Osteoblast (primary cell): ENCODE results near the gene AGBL4. TPM values are rescaled to one million over a fixed set of nuclear protein-coding genes. Genes with fewer than 3 reads are reported as not detected.
"Not testable (repeated sequence)": the region's sequence is repeated elsewhere in the genome, so short reads cannot be mapped to it uniquely, and the experiment has no call there.

Source experiments
- DNase-seq: peaks from one replicate; pipeline ENCODE4 v3.0.0; 2011; ENCODE audit warnings: low spot score, mixed read lengths; ENCODE audit not compliant: insufficient read length; ENCODE audit errors: missing footprints
- H2AFZ ChIP-seq: 2 replicates; pipeline ENCODE4 v1.6.0; 2011; ENCODE audit warnings: mild to moderate bottlenecking, low read length
- H3K27ac ChIP-seq: 2 replicates; pipeline ENCODE4 v1.5.1; 2011; ENCODE audit warnings: mild to moderate bottlenecking, low read depth, low read length, moderate library complexity
- H3K27me3 ChIP-seq: 2 replicates; pipeline ENCODE4 v1.6.0; 2012; ENCODE audit warnings: mild to moderate bottlenecking, control low read depth, inconsistent platforms, low read length, moderate library complexity; ENCODE audit not compliant: insufficient read depth
- H3K36me3 ChIP-seq: 2 replicates; pipeline ENCODE4 v1.5.1; 2011; ENCODE audit warnings: mild to moderate bottlenecking, low read length, control low read depth, moderate library complexity; ENCODE audit not compliant: insufficient read depth
- H3K4me1 ChIP-seq: 2 replicates; pipeline ENCODE4 v1.5.1; 2011; ENCODE audit warnings: mild to moderate bottlenecking, low read length, control low read depth, moderate library complexity; ENCODE audit not compliant: insufficient read depth
- H3K4me2 ChIP-seq: 2 replicates; pipeline ENCODE4 v1.6.0; 2011; ENCODE audit warnings: mild to moderate bottlenecking, low read length; ENCODE audit not compliant: insufficient read depth
- H3K4me3 ChIP-seq: fragments of 200-600 bp; sonication (generic); 3 replicates; pipeline ENCODE4 v1.5.1; 2012; ENCODE audit warnings: mild to moderate bottlenecking, low read length, inconsistent platforms; ENCODE audit not compliant: insufficient read depth
- H3K79me2 ChIP-seq: 2 replicates; pipeline ENCODE4 v1.6.0; 2012; ENCODE audit warnings: mild to moderate bottlenecking, low read length, control low read depth, inconsistent platforms; ENCODE audit not compliant: insufficient read depth
- H3K9me3 ChIP-seq: 2 replicates; pipeline ENCODE4 v1.5.1; 2011; ENCODE audit warnings: low read depth, low read length, control low read depth
- H4K20me1 ChIP-seq: 2 replicates; pipeline ENCODE4 v1.6.0; 2012; ENCODE audit warnings: mild to moderate bottlenecking, low read length, control low read depth; ENCODE audit not compliant: insufficient read depth
- total RNA-seq: library from RNA; depleted of rRNA; stranded (reverse); fragments of >200 nt; gene quantifications from 2 replicates; pipeline ENCODE4 v1.2.3, GENCODE V29; 2012
- TF ChIP-seq, protein P1 (sequence below): IDR thresholded peaks from 2 replicates; pipeline ENCODE4 v1.5.1; 2011; ENCODE audit warnings: mild to moderate bottlenecking, low read depth, low read length, moderate library complexity; ENCODE audit errors: extremely low read depth

Gene AGBL4
- total RNA-seq, 1 donor: not detected

DNA sequence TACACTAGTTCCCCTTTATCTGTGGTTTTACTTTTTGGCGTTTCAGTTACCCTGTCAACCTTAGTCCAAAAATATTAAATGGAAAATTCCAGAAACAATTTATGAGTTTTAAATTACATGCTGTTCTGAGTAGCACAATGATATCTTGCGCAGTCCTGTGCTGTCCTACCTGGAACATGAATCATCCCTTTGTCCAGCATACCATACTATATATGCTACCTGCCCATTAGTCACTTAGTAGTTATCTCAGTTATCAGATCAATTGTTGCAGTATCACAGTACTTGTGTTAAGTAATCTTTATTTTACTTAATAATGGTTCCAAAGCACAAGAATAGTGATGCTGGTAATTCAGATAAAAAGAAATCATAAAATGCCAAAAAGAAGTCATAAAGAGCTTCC, 52.7 kb downstream of the AGBL4 start:
- Histone ChIP-seq H3K27me3 (no peaks in the 10 kb centered on the region), H4K20me1 (no peaks in the 10 kb centered on the region), H2AFZ (no peak overlapping the region), H3K36me3 (no peaks in the 10 kb centered on the region), H3K4me2 (no peak overlapping the region), H3K27ac (no peak overlapping the region), H3K9me3 (no peaks in the 10 kb centered on the region), H3K79me2 (no peaks in the 10 kb centered on the region), H3K4me1 (no peaks in the 10 kb centered on the region), H3K4me3 (no peak overlapping the region)
- DNase-seq: no peak
- TF ChIP-seq, protein P1, sequence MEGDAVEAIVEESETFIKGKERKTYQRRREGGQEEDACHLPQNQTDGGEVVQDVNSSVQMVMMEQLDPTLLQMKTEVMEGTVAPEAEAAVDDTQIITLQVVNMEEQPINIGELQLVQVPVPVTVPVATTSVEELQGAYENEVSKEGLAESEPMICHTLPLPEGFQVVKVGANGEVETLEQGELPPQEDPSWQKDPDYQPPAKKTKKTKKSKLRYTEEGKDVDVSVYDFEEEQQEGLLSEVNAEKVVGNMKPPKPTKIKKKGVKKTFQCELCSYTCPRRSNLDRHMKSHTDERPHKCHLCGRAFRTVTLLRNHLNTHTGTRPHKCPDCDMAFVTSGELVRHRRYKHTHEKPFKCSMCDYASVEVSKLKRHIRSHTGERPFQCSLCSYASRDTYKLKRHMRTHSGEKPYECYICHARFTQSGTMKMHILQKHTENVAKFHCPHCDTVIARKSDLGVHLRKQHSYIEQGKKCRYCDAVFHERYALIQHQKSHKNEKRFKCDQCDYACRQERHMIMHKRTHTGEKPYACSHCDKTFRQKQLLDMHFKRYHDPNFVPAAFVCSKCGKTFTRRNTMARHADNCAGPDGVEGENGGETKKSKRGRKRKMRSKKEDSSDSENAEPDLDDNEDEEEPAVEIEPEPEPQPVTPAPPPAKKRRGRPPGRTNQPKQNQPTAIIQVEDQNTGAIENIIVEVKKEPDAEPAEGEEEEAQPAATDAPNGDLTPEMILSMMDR: no peak

DNA sequence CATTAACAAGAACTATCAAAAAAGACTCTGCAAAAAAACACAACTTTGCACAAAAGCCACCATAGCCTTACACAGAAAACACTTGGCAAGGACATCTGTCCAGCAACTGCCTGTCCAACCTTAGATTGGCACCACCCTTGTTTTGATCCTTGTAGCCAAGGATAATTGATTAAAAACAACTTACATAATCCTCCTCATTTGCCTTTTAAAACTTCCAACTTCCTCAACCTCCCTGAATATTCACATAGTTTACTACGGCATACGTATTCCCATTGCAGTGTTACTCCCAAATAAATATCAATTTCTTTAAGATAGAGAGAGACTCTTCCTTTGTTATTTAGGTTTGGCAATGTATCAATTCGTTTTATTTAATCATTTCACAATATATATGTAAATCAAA, 72.4 kb downstream of the AGBL4 start:
- Histone ChIP-seq H4K20me1 (no peaks in the 10 kb centered on the region), H3K36me3 (no peaks in the 10 kb centered on the region), H3K4me1 (no peaks in the 10 kb centered on the region), H3K27ac (no peak overlapping the region), H3K9me3 (no peaks in the 10 kb centered on the region), H3K4me2 (no peak overlapping the region), H2AFZ (no peak overlapping the region), H3K4me3 (no peak overlapping the region), H3K79me2 (no peaks in the 10 kb centered on the region), H3K27me3 (no peaks in the 10 kb centered on the region)
- TF ChIP-seq, protein P1: no peak
- no peak for DNase-seq

DNA sequence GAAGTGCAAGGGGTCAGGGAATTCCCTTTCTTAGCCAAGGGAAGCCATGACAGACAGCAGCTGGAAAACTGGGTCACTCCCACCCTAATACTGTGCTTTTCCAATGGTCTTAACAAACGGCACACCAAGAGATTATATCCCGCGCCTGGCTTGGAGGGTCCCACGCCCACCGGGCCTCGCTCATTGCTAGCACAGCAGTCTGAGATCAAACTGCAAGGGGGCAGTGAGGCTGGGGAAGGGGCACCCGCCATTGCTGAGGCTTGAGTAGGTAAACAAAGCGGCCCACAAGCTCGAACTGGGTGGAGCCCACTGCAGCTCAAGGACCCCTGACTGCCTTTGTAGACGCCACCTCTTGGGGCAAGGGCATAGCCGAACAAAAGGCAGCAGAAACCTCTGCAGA, 108.5 kb downstream of the AGBL4 start:
- not testable (repeated sequence) for H3K36me3 ChIP-seq, H3K9me3 ChIP-seq, H2AFZ ChIP-seq, H3K4me2 ChIP-seq, H3K79me2 ChIP-seq, H3K27ac ChIP-seq, DNase-seq, H3K4me3 ChIP-seq, H3K27me3 ChIP-seq, H3K4me1 ChIP-seq, H4K20me1 ChIP-seq

DNA sequence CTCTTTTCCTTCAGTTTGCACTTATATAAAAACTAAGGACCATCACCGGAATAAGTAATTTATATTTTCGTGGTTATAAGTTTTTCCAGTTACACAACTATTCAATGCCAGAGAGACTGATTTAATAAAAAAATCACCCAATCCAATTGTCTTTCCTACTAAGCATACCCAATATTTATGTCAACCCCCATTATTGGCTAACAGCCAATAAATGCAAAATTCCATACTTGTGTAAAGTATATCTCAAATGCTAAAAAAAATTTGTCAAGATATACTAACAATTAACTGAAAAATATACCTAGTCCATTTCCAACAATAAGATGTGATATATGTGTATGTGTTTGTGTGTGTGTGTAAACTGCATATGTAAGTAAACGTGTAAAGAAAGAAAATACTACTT, 117.4 kb downstream of the AGBL4 start:
- H3K79me2 ChIP-seq: no peaks in the 10 kb centered on the region
- H3K36me3 ChIP-seq: no peaks in the 10 kb centered on the region
- H3K4me1 ChIP-seq: no peaks in the 10 kb centered on the region
- no peaks in the 10 kb centered on the region for H3K9me3 ChIP-seq
- no peak overlapping the region for H3K27ac ChIP-seq
- no peaks in the 10 kb centered on the region for H4K20me1 ChIP-seq
- no peaks in the 10 kb centered on the region for H3K27me3 ChIP-seq
- H3K4me3 ChIP-seq: no peak overlapping the region
- TF ChIP-seq, protein P1: no peak
- no peak overlapping the region for H2AFZ ChIP-seq
- H3K4me2 ChIP-seq: no peak overlapping the region
- DNase-seq: no peak
